Ishikawa (cell line): ENCODE measurements around the gene CPEB3.

Experiments used
- CEBPB ChIP-seq: IDR thresholded peaks from 2 replicates; pipeline ENCODE4 v1.6.1; 2012
- CREB1 ChIP-seq: IDR thresholded peaks from 2 replicates; pipeline ENCODE4 v1.6.1; 2012; ENCODE audit warnings: low read depth
- EGR1 ChIP-seq: IDR thresholded peaks from 2 replicates; pipeline ENCODE4 v1.6.1; 2012
- EP300 ChIP-seq: IDR thresholded peaks from 2 replicates; pipeline ENCODE4 v1.6.1; 2012; ENCODE audit warnings: borderline replicate concordance
- FOXM1 ChIP-seq: IDR thresholded peaks from 2 replicates; pipeline ENCODE4 v1.6.1; 2012; ENCODE audit warnings: low read depth, borderline replicate concordance
- NFIC ChIP-seq: IDR thresholded peaks from 2 replicates; pipeline ENCODE4 v1.6.1; 2012
- RAD21 ChIP-seq: IDR thresholded peaks from 2 replicates; pipeline ENCODE4 v1.6.1; 2012; ENCODE audit warnings: low read depth
- TAF1 ChIP-seq: IDR thresholded peaks from 2 replicates; pipeline ENCODE4 v1.6.1; 2012; ENCODE audit warnings: low read depth, mild to moderate bottlenecking
- TCF12 ChIP-seq: IDR thresholded peaks from 2 replicates; pipeline ENCODE4 v1.6.1; 2012; ENCODE audit warnings: low read depth
- TEAD4 ChIP-seq: IDR thresholded peaks from 2 replicates; pipeline ENCODE4 v1.6.1; 2012
- YY1 ChIP-seq: IDR thresholded peaks from 2 replicates; pipeline ENCODE4 v1.6.1; 2012; ENCODE audit warnings: low read depth
- ZBTB7A ChIP-seq: IDR thresholded peaks from 2 replicates; pipeline ENCODE4 v1.6.1; 2012; ENCODE audit warnings: low read depth
- TF ChIP-seq, protein P1 (sequence below): IDR thresholded peaks from 2 replicates; pipeline ENCODE4 v1.6.1; 2012; ENCODE audit warnings: low read depth, mild to moderate bottlenecking
- TF ChIP-seq, protein P2 (sequence below): IDR thresholded peaks from 2 replicates; pipeline ENCODE4 v1.6.1; 2012

- TF ChIP-seq CREB1 (no peak), RAD21 (no peak), FOXM1 (no peak), TAF1 (no peak), YY1 (no peak), EP300 (no peak), ZBTB7A (no peak), EGR1 (no peak), TCF12 (no peak), NFIC (no peak), CEBPB (no peak), TEAD4 (no peak)
- TF ChIP-seq, protein P1, sequence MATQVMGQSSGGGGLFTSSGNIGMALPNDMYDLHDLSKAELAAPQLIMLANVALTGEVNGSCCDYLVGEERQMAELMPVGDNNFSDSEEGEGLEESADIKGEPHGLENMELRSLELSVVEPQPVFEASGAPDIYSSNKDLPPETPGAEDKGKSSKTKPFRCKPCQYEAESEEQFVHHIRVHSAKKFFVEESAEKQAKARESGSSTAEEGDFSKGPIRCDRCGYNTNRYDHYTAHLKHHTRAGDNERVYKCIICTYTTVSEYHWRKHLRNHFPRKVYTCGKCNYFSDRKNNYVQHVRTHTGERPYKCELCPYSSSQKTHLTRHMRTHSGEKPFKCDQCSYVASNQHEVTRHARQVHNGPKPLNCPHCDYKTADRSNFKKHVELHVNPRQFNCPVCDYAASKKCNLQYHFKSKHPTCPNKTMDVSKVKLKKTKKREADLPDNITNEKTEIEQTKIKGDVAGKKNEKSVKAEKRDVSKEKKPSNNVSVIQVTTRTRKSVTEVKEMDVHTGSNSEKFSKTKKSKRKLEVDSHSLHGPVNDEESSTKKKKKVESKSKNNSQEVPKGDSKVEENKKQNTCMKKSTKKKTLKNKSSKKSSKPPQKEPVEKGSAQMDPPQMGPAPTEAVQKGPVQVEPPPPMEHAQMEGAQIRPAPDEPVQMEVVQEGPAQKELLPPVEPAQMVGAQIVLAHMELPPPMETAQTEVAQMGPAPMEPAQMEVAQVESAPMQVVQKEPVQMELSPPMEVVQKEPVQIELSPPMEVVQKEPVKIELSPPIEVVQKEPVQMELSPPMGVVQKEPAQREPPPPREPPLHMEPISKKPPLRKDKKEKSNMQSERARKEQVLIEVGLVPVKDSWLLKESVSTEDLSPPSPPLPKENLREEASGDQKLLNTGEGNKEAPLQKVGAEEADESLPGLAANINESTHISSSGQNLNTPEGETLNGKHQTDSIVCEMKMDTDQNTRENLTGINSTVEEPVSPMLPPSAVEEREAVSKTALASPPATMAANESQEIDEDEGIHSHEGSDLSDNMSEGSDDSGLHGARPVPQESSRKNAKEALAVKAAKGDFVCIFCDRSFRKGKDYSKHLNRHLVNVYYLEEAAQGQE, result no peak
- TF ChIP-seq, protein P2, sequence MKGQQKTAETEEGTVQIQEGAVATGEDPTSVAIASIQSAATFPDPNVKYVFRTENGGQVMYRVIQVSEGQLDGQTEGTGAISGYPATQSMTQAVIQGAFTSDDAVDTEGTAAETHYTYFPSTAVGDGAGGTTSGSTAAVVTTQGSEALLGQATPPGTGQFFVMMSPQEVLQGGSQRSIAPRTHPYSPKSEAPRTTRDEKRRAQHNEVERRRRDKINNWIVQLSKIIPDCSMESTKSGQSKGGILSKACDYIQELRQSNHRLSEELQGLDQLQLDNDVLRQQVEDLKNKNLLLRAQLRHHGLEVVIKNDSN, result no peak
These were observed 176.8 kb downstream of the CPEB3 start for GRCh38 chr10:92113911-92114600.
